HepG2 (cell line): ENCODE results near the gene LAPTM4A. TPM values are rescaled to one million over a fixed set of nuclear protein-coding genes. Genes with fewer than 3 reads are reported as not detected.

ENCODE experiments used
- ARNT2 ChIP-seq: sonication (generic); formaldehyde crosslinking; IDR thresholded peaks from 2 replicates; pipeline ENCODE4 v1.8.0; 2022; ENCODE audit warnings: mild to moderate bottlenecking, low read depth, missing genetic modification reagents, moderate library complexity
- DNMT3B ChIP-seq: conservative IDR thresholded peaks from 2 replicates; pipeline ENCODE4 v1.6.1; 2016; ENCODE audit warnings: missing biosample characterization, control low read depth
- EZH2 ChIP-seq: conservative IDR thresholded peaks from 2 replicates; pipeline ENCODE4 v1.6.1; 2012; ENCODE audit warnings: mild to moderate bottlenecking, low read depth, low read length, moderate library complexity
- FOXA3 ChIP-seq: IDR thresholded peaks from 2 replicates; pipeline ENCODE4 v1.6.1; 2016; ENCODE audit warnings: missing genetic modification reagents, missing compliant biosample characterization
- NCOA2 ChIP-seq: sonication (generic); formaldehyde crosslinking; IDR thresholded peaks from 2 replicates; pipeline ENCODE4 v1.8.0; 2022; ENCODE audit warnings: inconsistent platforms
- NFATC3 ChIP-seq: sonication (generic); formaldehyde crosslinking; IDR thresholded peaks from 2 replicates; pipeline ENCODE4 v1.5.1; 2020; ENCODE audit warnings: mild to moderate bottlenecking, missing genetic modification reagents
- SAP130 ChIP-seq: IDR thresholded peaks from 2 replicates; pipeline ENCODE4 v1.6.1; 2016; ENCODE audit warnings: low read depth
- SMC3 ChIP-seq: IDR thresholded peaks from 2 replicates; pipeline ENCODE4 v1.6.1; 2011; ENCODE audit warnings: low read length, improper control_type of control experiment
- TCF7 ChIP-seq: sonication (generic); IDR thresholded peaks from 2 replicates; pipeline ENCODE4 v1.6.1; 2016; ENCODE audit warnings: antibody characterized with exemption, low read depth
- ZNF232 ChIP-seq: sonication (generic); formaldehyde crosslinking; IDR thresholded peaks from 2 replicates; pipeline ENCODE4 v1.4.0; 2020; ENCODE audit warnings: missing genetic modification reagents, borderline replicate concordance
- ZNF263 ChIP-seq: sonication (generic); formaldehyde crosslinking; IDR thresholded peaks from 2 replicates; pipeline ENCODE4 v1.4.0; 2020; ENCODE audit warnings: missing genetic modification reagents
- ZNF564 ChIP-seq: sonication (generic); formaldehyde crosslinking; IDR thresholded peaks from 2 replicates; pipeline ENCODE4 v1.8.1; 2023; ENCODE audit warnings: mild to moderate bottlenecking, missing genetic modification reagents
- ZNF605 ChIP-seq: sonication (generic); formaldehyde crosslinking; IDR thresholded peaks from 2 replicates; pipeline ENCODE4 v1.8.0; 2022; ENCODE audit warnings: mild to moderate bottlenecking, missing genetic modification reagents
- ZSCAN31 ChIP-seq: sonication (generic); formaldehyde crosslinking; IDR thresholded peaks from 2 replicates; pipeline ENCODE4 v1.5.0; 2020; ENCODE audit warnings: low read depth, mild to moderate bottlenecking, missing genetic modification reagents
- polyA plus RNA-seq, 8 experiments: library from polyadenylated mRNA; depleted of rRNA in 3 of 8; stranded (reverse) in 7 of 8; unstranded in 1 of 8; fragments of >200 nt; fragmentation: Illumina TruSeq in 4 of 8; extraction: Trizol in 4 of 8; gene quantifications; 2 replicates each; pipeline versions ENCODE4 v1.2.1 to v1.2.3, GENCODE V29; 2011 to 2016; ENCODE audit warnings: low read depth in 4 of 8, missing spikeins in 1 of 8, mixed read lengths in 1 of 8; ENCODE audit not compliant: insufficient read depth in 1 of 8
- total RNA-seq, 5 experiments: library from RNA; depleted of rRNA; stranded (reverse); fragments of >200 nt; fragmentation: Illumina TruSeq; extraction: Trizol; gene quantifications; 2 replicates each; pipeline ENCODE4 v1.2.3, GENCODE V29; 2016; ENCODE audit warnings: low read depth in 1 of 5
- TF ChIP-seq, protein P1 (sequence below): sonication (generic); formaldehyde crosslinking; IDR thresholded peaks from 2 replicates; pipeline ENCODE4 v1.4.0; 2020; ENCODE audit warnings: missing genetic modification reagents
- TF ChIP-seq, protein P2 (sequence below): sonication (generic); formaldehyde crosslinking; IDR thresholded peaks from 2 replicates; pipeline ENCODE4 v1.5.0; 2020; ENCODE audit warnings: mild to moderate bottlenecking, missing genetic modification reagents, moderate library complexity
- TF ChIP-seq, protein P3 (sequence below): IDR thresholded peaks from 2 replicates; pipeline ENCODE4 v1.6.1; 2016; ENCODE audit warnings: low read depth
- TF ChIP-seq, protein P4 (sequence below): IDR thresholded peaks from 2 replicates; pipeline ENCODE4 v1.6.1; 2012; ENCODE audit warnings: low read depth, low read length, improper control_type of control experiment

The LAPTM4A gene
- total and polyA plus RNA-seq, 2 of the 13 experiments (the other 11 are each of a cell fraction or from before 2014, with no cell fraction given): 116 to 558 TPM

DNA sequence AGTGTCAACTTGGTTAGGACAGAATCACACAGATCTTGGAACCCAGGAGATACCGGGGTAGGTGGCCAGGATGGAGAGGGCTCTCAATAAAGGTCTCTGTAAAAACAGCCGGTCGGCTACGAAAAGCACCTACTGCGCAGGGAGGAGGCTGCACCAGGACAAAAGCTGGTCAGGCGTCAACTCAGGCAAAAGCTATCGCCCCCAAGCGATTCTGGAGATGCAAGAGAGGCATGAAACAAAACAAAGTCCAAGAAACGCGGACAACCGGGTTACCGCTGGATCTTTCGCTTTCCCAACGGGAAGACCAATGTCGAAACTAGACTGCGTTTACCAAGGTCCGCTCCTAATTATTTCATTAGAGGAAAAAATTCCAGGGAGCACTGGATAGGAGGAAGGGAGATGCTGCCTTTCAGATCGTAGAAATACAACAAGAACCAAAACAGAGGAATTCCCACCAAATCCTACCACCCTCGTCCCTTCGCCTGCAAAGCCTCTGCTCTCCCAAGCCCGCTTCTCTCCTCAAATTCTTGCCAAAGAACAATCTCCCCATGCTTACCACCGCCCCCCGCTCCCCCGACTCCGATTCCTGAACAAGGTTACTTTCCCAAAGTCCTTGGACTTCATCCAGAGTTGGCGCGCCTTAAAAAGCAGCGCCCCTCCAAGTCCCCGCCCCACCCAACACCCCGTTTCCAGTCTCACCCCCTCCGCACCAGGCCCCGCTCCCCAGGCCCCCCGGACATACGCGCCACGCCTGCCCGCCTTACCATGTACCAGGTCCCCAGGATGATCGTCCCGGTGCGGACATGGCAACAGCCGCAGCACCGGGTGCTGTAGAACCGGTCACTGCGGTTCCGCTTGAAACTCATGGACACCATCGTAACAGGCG lies 539 bp downstream of the LAPTM4A start (continued):
- TF ChIP-seq, protein P1, sequence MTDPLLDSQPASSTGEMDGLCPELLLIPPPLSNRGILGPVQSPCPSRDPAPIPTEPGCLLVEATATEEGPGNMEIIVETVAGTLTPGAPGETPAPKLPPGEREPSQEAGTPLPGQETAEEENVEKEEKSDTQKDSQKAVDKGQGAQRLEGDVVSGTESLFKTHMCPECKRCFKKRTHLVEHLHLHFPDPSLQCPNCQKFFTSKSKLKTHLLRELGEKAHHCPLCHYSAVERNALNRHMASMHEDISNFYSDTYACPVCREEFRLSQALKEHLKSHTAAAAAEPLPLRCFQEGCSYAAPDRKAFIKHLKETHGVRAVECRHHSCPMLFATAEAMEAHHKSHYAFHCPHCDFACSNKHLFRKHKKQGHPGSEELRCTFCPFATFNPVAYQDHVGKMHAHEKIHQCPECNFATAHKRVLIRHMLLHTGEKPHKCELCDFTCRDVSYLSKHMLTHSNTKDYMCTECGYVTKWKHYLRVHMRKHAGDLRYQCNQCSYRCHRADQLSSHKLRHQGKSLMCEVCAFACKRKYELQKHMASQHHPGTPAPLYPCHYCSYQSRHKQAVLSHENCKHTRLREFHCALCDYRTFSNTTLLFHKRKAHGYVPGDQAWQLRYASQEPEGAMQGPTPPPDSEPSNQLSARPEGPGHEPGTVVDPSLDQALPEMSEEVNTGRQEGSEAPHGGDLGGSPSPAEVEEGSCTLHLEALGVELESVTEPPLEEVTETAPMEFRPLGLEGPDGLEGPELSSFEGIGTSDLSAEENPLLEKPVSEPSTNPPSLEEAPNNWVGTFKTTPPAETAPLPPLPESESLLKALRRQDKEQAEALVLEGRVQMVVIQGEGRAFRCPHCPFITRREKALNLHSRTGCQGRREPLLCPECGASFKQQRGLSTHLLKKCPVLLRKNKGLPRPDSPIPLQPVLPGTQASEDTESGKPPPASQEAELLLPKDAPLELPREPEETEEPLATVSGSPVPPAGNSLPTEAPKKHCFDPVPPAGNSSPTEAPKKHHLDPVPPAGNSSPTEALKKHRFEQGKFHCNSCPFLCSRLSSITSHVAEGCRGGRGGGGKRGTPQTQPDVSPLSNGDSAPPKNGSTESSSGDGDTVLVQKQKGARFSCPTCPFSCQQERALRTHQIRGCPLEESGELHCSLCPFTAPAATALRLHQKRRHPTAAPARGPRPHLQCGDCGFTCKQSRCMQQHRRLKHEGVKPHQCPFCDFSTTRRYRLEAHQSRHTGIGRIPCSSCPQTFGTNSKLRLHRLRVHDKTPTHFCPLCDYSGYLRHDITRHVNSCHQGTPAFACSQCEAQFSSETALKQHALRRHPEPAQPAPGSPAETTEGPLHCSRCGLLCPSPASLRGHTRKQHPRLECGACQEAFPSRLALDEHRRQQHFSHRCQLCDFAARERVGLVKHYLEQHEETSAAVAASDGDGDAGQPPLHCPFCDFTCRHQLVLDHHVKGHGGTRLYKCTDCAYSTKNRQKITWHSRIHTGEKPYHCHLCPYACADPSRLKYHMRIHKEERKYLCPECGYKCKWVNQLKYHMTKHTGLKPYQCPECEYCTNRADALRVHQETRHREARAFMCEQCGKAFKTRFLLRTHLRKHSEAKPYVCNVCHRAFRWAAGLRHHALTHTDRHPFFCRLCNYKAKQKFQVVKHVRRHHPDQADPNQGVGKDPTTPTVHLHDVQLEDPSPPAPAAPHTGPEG (CRISPR knock-in tag): peak; percentile 96
- 0 out of 2 replicates have a peak, but pooled peaks have one; percentile 0 for TF ChIP-seq TCF7
- TF ChIP-seq ZNF232 (CRISPR knock-in tag): 0 out of 2 replicates have a peak, but pooled peaks have one; percentile 13
- TF ChIP-seq, protein P2, sequence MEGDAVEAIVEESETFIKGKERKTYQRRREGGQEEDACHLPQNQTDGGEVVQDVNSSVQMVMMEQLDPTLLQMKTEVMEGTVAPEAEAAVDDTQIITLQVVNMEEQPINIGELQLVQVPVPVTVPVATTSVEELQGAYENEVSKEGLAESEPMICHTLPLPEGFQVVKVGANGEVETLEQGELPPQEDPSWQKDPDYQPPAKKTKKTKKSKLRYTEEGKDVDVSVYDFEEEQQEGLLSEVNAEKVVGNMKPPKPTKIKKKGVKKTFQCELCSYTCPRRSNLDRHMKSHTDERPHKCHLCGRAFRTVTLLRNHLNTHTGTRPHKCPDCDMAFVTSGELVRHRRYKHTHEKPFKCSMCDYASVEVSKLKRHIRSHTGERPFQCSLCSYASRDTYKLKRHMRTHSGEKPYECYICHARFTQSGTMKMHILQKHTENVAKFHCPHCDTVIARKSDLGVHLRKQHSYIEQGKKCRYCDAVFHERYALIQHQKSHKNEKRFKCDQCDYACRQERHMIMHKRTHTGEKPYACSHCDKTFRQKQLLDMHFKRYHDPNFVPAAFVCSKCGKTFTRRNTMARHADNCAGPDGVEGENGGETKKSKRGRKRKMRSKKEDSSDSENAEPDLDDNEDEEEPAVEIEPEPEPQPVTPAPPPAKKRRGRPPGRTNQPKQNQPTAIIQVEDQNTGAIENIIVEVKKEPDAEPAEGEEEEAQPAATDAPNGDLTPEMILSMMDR (CRISPR knock-in tag): peak; percentile 72
- peak; percentile 88 for TF ChIP-seq SAP130
- no peak for TF ChIP-seq EZH2
- TF ChIP-seq ZNF263: peak; percentile 63; the same call in 1 of the 2 replicates
- TF ChIP-seq, protein P3, sequence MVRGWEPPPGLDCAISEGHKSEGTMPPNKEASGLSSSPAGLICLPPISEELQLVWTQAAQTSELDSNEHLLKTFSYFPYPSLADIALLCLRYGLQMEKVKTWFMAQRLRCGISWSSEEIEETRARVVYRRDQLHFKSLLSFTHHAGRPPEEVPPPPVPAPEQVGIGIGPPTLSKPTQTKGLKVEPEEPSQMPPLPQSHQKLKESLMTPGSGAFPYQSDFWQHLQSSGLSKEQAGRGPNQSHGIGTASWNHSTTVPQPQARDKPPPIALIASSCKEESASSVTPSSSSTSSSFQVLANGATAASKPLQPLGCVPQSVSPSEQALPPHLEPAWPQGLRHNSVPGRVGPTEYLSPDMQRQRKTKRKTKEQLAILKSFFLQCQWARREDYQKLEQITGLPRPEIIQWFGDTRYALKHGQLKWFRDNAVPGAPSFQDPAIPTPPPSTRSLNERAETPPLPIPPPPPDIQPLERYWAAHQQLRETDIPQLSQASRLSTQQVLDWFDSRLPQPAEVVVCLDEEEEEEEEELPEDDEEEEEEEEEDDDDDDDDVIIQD (CRISPR knock-in tag): 0 out of 2 replicates have a peak, but pooled peaks have one; percentile 4
- TF ChIP-seq ARNT2 (CRISPR knock-in tag): 0 out of 2 replicates have a peak, but pooled peaks have one; percentile 20
- TF ChIP-seq ZNF564: peak; percentile 41; the same call in 1 of the 2 replicates
- TF ChIP-seq, protein P4, sequence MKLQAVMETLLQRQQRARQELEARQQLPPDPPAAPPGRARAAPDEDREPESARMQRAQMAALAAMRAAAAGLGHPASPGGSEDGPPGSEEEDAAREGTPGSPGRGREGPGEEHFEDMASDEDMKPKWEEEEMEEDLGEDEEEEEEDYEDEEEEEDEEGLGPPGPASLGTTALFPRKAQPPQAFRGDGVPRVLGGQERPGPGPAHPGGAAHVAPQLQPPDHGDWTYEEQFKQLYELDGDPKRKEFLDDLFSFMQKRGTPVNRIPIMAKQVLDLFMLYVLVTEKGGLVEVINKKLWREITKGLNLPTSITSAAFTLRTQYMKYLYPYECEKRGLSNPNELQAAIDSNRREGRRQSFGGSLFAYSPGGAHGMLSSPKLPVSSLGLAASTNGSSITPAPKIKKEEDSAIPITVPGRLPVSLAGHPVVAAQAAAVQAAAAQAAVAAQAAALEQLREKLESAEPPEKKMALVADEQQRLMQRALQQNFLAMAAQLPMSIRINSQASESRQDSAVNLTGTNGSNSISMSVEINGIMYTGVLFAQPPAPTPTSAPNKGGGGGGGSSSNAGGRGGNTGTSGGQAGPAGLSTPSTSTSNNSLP: 0 out of 2 replicates have a peak, but pooled peaks have one; percentile 23
- peak; percentile 11; the same call in 1 of the 2 replicates for TF ChIP-seq SMC3
- no peak for TF ChIP-seq NFATC3 (CRISPR knock-in tag)
- peak; percentile 1; the same call in 1 of the 2 replicates for TF ChIP-seq DNMT3B (CRISPR knock-in tag)
- TF ChIP-seq FOXA3 (CRISPR knock-in tag): peak; percentile 50; the same call in 1 of the 2 replicates
- TF ChIP-seq ZSCAN31 (CRISPR knock-in tag): 0 out of 2 replicates have a peak, but pooled peaks have one; percentile 31
- peak; percentile 36; the same call in 1 of the 2 replicates for TF ChIP-seq NCOA2 (CRISPR knock-in tag)
- peak; percentile 39; the same call in 1 of the 2 replicates for TF ChIP-seq ZNF605
